ENCODE measurements around the gene PRSS23.

- no peak for TF ChIP-seq CTCF (IDR thresholded peaks at IDR 0.05)
- TF ChIP-seq POLR2A (IDR thresholded peaks at IDR 0.05; ENCODE audit: low read depth), result no peak
- no peak for TF ChIP-seq EP300 (IDR thresholded peaks at IDR 0.05)
- TF ChIP-seq POLR2AphosphoS5 (IDR thresholded peaks at IDR 0.05), result peak in 1 of 2 donors; percentile 44
Measured at GRCh38 chr11:86816251-86816726, 15.9 kb downstream of the PRSS23 start.

Data from esophagus muscularis mucosa (tissue), 4 donors.